ENCODE measurements around the gene CMIP.

CMIP gene

GRCh38 chr16:81464279-81464678 lies 19.7 kb downstream of the CMIP start:
- DNase-seq (ENCODE audit: extremely low spot score) = no peak
- POLR2A ChIA-PET = no interaction called here
- CTCF ChIA-PET = no interaction called here
- TF ChIP-seq FOXK2 (IDR thresholded peaks at IDR 0.05) = no peak

DNA sequence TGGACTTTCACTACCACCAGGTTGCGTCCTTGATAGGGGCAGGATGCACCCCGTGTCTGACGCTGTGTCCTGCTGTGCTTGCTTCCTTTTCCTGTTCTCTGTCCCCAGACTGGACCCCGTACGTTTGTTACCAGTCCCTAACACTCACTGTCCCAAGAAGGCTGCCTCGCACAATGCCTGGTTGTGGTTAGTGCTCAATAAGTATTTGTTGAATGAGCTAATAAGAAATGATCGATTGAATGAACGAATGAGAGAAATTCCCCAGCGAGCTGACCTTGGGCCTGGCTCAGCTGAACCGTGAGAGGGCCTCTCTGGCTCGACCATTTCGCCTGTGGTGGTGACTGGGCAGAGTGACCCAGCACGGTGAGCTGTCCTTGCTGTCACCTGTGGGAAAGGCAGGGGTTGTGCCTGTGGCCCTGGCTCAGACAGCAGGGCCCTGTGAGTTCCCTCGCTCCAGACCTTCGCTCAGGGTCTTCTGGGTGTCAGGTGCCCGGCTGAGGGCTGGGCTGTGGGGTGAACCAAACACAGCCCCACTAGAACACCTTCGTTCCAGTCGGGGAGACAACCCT lies 20.9 kb downstream of the CMIP start:
- ChIA-PET CTCF (interaction anchor here (0.6 kb wide), 1 partner anchor 640 kb away, joined by 3 read pairs; no protein-coding TSS in a partner anchor), POLR2A (no interaction called here)
- DNase-seq (ENCODE audit: extremely low spot score) = no peak
- TF ChIP-seq LEF1 (IDR thresholded peaks at IDR 0.05; ENCODE audit: borderline replicate concordance) = no peak
- TF ChIP-seq SUZ12 (IDR thresholded peaks at IDR 0.05) = no peak
- no peak for TF ChIP-seq FOXM1 (IDR thresholded peaks at IDR 0.05; ENCODE audit: borderline replicate concordance)
- no peak for TF ChIP-seq CTBP1 (IDR thresholded peaks at IDR 0.05; ENCODE audit: borderline replicate concordance)
- no peak for TF ChIP-seq FOXK2 (IDR thresholded peaks at IDR 0.05)
- TF ChIP-seq SP1 (IDR thresholded peaks at IDR 0.05) = no peak
- TF ChIP-seq ARNT (IDR thresholded peaks at IDR 0.05) = no peak
- no peak for TF ChIP-seq ZNF384 (IDR thresholded peaks at IDR 0.05)

- no peak for TF ChIP-seq ZNF384 (IDR thresholded peaks at IDR 0.05)
- DNase-seq (ENCODE audit: extremely low spot score) = no peak
- ChIA-PET CTCF (no interaction called here), POLR2A (no interaction called here)
Measured at GRCh38 chr16:81466356-81466980, 21.9 kb downstream of the CMIP start.

DNA sequence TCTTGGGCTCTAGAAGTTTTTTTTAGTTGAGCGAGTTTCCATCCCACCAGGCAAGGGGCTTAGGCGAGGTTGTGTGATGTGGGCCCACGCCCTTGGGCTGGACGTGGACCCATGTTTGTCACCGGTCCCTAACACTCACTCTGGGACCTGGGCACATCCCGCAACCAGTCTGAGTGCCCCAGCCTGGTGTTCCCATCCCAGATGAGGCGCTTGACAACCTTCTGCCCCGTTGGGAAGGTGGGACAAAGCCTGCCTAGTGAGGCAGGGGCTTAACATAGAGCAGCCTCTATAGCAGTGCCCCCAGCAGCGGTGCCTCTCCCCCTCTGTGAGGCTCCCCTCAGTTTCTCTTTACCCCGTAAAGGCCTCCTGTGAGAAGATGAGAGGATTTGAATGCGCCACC lies 22.5 kb downstream of the CMIP start:
- no peak for TF ChIP-seq PKNOX1 (IDR thresholded peaks at IDR 0.05)
- TF ChIP-seq HDGF (IDR thresholded peaks at IDR 0.05; ENCODE audit: borderline replicate concordance) = no peak
- no peak for TF ChIP-seq ZNF384 (IDR thresholded peaks at IDR 0.05)
- TF ChIP-seq CTBP1 (IDR thresholded peaks at IDR 0.05; ENCODE audit: borderline replicate concordance) = no peak
- no peak for TF ChIP-seq TARDBP (IDR thresholded peaks at IDR 0.05)
- no peak for TF ChIP-seq ELF4 (IDR thresholded peaks at IDR 0.05)
- no peak for TF ChIP-seq NFRKB (IDR thresholded peaks at IDR 0.05)
- no peak for TF ChIP-seq BHLHE40 (IDR thresholded peaks at IDR 0.05; ENCODE audit: borderline replicate concordance)
- no peak for TF ChIP-seq L3MBTL2 (conservative IDR thresholded peaks at IDR 0.05)
- no peak for TF ChIP-seq ARNT (IDR thresholded peaks at IDR 0.05)
- no peak for TF ChIP-seq FOXM1 (IDR thresholded peaks at IDR 0.05; ENCODE audit: borderline replicate concordance)
- TF ChIP-seq SUZ12 (IDR thresholded peaks at IDR 0.05) = no peak
- TF ChIP-seq LEF1 (IDR thresholded peaks at IDR 0.05; ENCODE audit: borderline replicate concordance) = no peak
- no peak for TF ChIP-seq SP1 (IDR thresholded peaks at IDR 0.05)
- no peak for TF ChIP-seq FOXA1 (IDR thresholded peaks at IDR 0.05)
- ChIA-PET CTCF (no interaction called here), POLR2A (no interaction called here)
- DNase-seq (ENCODE audit: extremely low spot score) = no peak

DNA sequence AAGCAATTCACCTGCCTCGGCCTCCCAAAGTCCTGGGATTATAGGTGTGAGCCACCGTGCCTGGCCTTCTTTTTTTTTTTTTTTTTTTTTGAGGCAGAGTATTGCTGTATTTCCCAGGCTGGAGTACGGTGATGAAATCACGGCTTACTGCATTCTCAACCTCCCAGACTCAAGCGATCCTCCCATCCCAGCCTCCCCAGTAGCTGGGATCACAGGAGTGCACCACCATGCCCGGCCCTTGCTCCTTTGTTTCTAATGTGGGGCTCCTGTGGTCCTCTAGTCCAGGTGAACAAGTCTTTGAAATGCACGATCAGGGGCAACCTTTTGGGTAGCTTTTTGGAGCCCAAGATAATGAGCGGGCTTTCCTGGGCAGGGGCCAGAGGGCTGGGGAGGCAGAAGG lies 23.2 kb downstream of the CMIP start:
- ChIA-PET POLR2A (no interaction called here), CTCF (no interaction called here)
- no peak for DNase-seq (ENCODE audit: extremely low spot score)
- TF ChIP-seq HDGF (IDR thresholded peaks at IDR 0.05; ENCODE audit: borderline replicate concordance) (no peak), ZNF384 (IDR thresholded peaks at IDR 0.05) (no peak), L3MBTL2 (conservative IDR thresholded peaks at IDR 0.05) (no peak), NFRKB (IDR thresholded peaks at IDR 0.05) (no peak), PKNOX1 (IDR thresholded peaks at IDR 0.05) (no peak), SP1 (IDR thresholded peaks at IDR 0.05) (no peak), TARDBP (IDR thresholded peaks at IDR 0.05) (no peak), FOXM1 (IDR thresholded peaks at IDR 0.05; ENCODE audit: borderline replicate concordance) (no peak), BHLHE40 (IDR thresholded peaks at IDR 0.05; ENCODE audit: borderline replicate concordance) (no peak), SUZ12 (IDR thresholded peaks at IDR 0.05) (no peak), CTBP1 (IDR thresholded peaks at IDR 0.05; ENCODE audit: borderline replicate concordance) (no peak), FOXK2 (IDR thresholded peaks at IDR 0.05) (no peak), ELF4 (IDR thresholded peaks at IDR 0.05) (no peak), FOXA1 (IDR thresholded peaks at IDR 0.05) (no peak), LEF1 (IDR thresholded peaks at IDR 0.05; ENCODE audit: borderline replicate concordance) (no peak)

DNA sequence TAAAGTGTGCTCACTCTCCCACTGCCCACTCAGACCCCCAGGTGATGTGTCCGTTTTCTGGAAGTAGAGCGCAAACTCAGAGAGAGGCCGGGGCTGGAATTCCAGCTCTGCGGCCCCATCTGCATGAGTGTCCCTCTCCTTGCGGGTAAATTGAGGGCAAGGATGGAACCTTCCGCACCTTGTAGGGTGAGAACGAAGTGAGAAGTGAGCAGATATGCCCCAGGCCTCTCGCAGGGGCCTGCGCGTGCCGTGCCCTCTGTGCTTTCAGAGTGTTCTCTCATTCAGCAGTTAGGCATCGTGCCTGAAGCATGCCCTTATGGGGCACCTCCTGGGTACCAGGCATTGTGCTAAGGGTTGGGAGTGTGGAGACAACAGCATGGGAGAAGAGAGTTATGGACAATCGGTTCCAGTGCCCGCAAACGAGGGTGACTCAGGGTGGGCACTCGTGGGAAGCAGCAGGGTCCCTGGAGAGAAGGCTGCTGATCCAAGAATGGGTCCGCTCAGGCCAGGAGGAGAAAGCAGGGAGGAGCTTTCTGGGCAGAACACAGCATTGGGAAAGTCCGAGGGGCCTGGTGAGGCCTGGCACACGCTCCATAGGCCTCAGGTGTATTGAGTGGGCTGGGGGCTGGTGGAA lies 23.8 kb downstream of the CMIP start:
- CTCF ChIA-PET = no interaction called here
- TF ChIP-seq TARDBP (IDR thresholded peaks at IDR 0.05) (no peak), L3MBTL2 (conservative IDR thresholded peaks at IDR 0.05) (no peak), BHLHE40 (IDR thresholded peaks at IDR 0.05; ENCODE audit: borderline replicate concordance) (no peak), FOXM1 (IDR thresholded peaks at IDR 0.05; ENCODE audit: borderline replicate concordance) (no peak), ZNF384 (IDR thresholded peaks at IDR 0.05) (no peak), NFRKB (IDR thresholded peaks at IDR 0.05) (no peak), CTBP1 (IDR thresholded peaks at IDR 0.05; ENCODE audit: borderline replicate concordance) (no peak)
- no peak for DNase-seq (ENCODE audit: extremely low spot score)
- POLR2A ChIA-PET = no interaction called here

- TF ChIP-seq PKNOX1 (IDR thresholded peaks at IDR 0.05) = no peak
- ChIA-PET CTCF (no interaction called here), POLR2A (no interaction called here)
Measured at GRCh38 chr16:81469183-81469677, 24.6 kb downstream of the CMIP start.

More at GRCh38 chr16:81469183-81469677, 24.6 kb downstream of the CMIP start:
- no peak for DNase-seq (ENCODE audit: extremely low spot score)
